Astrocyte of the hippocampus (primary cell): ENCODE data around the gene PHGDH.

Source experiments
- DNase-seq: peaks from one replicate; pipeline ENCODE4 v3.0.0; 2011; ENCODE audit warnings: low read depth, low spot score

PHGDH gene

DNA sequence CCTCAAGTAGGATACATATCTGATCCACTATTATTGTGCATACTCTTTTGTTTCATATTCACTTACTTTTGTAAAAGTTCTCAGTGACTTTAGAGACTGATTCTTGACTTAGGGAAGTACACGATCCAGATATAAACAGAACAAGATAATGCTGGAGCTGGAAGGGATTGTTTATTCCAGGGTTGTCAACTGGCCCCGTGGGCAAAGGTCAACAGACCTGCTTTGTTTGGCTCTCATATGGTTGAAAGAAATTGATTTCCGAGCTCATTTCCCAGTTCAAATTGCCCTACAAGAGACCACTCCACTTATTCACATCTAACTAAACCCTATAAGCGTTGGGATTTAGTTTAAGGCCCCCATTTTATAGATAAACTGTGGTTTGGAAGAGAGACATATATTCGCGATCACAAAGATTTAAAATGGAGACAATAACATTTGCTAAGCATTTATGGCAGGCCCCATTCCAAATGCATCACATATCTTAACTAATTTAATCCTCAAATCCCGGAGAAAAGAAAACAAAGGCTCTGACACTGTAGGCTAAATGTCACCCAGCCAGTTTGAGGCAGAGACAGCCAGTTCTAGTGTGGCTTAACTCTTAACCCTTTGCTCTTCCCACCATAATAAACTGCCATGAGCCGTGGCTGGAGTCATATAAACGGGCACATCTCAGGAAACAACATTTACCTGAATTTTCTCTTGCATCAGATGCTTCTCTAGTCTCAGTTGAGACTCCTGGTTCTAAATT is 78.9 kb downstream of the PHGDH start:
- DNase-seq, result no peak

DNA sequence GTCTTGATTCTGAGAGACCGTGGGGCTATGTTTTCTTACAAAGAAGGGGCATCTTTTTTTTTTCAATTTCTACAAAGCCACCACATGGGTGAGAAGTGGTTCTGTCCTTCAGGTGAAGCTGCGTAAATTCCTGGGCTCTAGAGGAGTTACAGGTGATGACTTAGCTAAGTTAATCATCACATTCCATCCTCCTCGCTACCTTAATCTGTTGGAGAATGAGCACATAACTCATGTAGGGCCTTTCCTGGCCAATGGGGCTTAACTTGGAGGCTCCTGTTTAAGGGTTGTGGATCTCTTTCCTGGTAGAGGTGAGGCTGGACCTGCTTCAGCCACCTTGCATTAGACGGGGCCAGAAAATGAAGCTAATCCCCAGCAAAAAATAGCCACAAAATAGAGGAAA is 79.6 kb downstream of the PHGDH start:
- DNase-seq, result no peak
